ENCODE data around the gene EIF2D. TPM values are rescaled to one million over a fixed set of nuclear protein-coding genes. Genes with fewer than 3 reads are reported as not detected.

The EIF2D gene
- total RNA-seq, 2 donors from 2014 or later = 38.3 to 41.9 TPM

GRCh38 chr1:206600527-206600926 is 11.7 kb downstream of the EIF2D start:
- Mint-ChIP-seq H3K27me3 (ENCODE audit: insufficient read depth) (no peaks in the 10 kb centered on the region), H3K36me3 (ENCODE audit: low read depth) (peaks cover 52% of the 10 kb centered on the region), H3K27ac (no peak overlapping the region), H3K9me3 (no peaks in the 10 kb centered on the region), H3K4me1 (peaks cover 4% of the 10 kb centered on the region), H3K4me3 (no peak overlapping the region)
- DNase-seq = no peak
- TF ChIP-seq CTCF (conservative IDR thresholded peaks at IDR 0.05) = no peak
- H3K36me3 ChIP-seq (ENCODE audit: control insufficient read depth, insufficient read depth, low read length) = peaks cover 72% of the 10 kb centered on the region
- WGBS, 2 experiments (ENCODE audit: insufficient coverage in 1 of 2, insufficient read length in 1 of 2) = 91 to 100% methylated on average over 3 of the region's 3 CpGs
- H3K27ac ChIP-seq (ENCODE audit: low read depth, low read length) = no peak overlapping the region
- no peaks in the 10 kb centered on the region for H3K9me3 ChIP-seq (ENCODE audit: control insufficient read depth, low read length)
- no peak overlapping the region for H3K9ac ChIP-seq (ENCODE audit: extremely low read depth, low read length, poor library complexity, severe bottlenecking)
- no peaks in the 10 kb centered on the region for H3K27me3 ChIP-seq (ENCODE audit: control insufficient read depth, insufficient read depth, low read length, poor library complexity, severe bottlenecking)
- no peaks in the 10 kb centered on the region for H3K4me1 ChIP-seq (ENCODE audit: control insufficient read depth, insufficient read depth, low read length)
- H3K4me3 ChIP-seq (ENCODE audit: low read length) = no peak overlapping the region

- Histone ChIP-seq H3K4me3 (ENCODE audit: low read length) (no peak overlapping the region), H3K27ac (ENCODE audit: low read depth, low read length) (no peak overlapping the region), H3K36me3 (ENCODE audit: control insufficient read depth, insufficient read depth, low read length) (peaks cover 74% of the 10 kb centered on the region), H3K27me3 (ENCODE audit: control insufficient read depth, insufficient read depth, low read length, poor library complexity, severe bottlenecking) (no peaks in the 10 kb centered on the region), H3K9me3 (ENCODE audit: control insufficient read depth, low read length) (no peaks in the 10 kb centered on the region), H3K4me1 (ENCODE audit: control insufficient read depth, insufficient read depth, low read length) (no peaks in the 10 kb centered on the region), H3K9ac (ENCODE audit: extremely low read depth, low read length, poor library complexity, severe bottlenecking) (no peak overlapping the region)
- no peak for DNase-seq
- H3K4me3 Mint-ChIP-seq = no peak overlapping the region
- no peaks in the 10 kb centered on the region for H3K9me3 Mint-ChIP-seq
- H3K27me3 Mint-ChIP-seq (ENCODE audit: insufficient read depth) = no peaks in the 10 kb centered on the region
- H3K36me3 Mint-ChIP-seq (ENCODE audit: low read depth) = peaks cover 55% of the 10 kb centered on the region
- 100% methylated on average over 1 of the region's 1 CpG; no CpG with 5 or more reads in 1 of the 2 experiments for WGBS, 2 experiments (ENCODE audit: insufficient coverage in 1 of 2, insufficient read length in 1 of 2)
- H3K4me1 Mint-ChIP-seq = no peaks in the 10 kb centered on the region
- TF ChIP-seq CTCF (conservative IDR thresholded peaks at IDR 0.05) = no peak
- H3K27ac Mint-ChIP-seq = no peak overlapping the region
These were observed 16.0 kb downstream of the EIF2D start for GRCh38 chr1:206596319-206596666.

- Mint-ChIP-seq H3K4me1 (no peaks in the 10 kb centered on the region), H3K36me3 (ENCODE audit: low read depth) (peaks cover 51% of the 10 kb centered on the region), H3K4me3 (no peak overlapping the region), H3K9me3 (no peaks in the 10 kb centered on the region), H3K27ac (no peak overlapping the region), H3K27me3 (ENCODE audit: insufficient read depth) (no peaks in the 10 kb centered on the region)
- H3K27me3 ChIP-seq (ENCODE audit: control insufficient read depth, insufficient read depth, low read length, poor library complexity, severe bottlenecking) = no peaks in the 10 kb centered on the region
- no peak for DNase-seq
- peaks cover 75% of the 10 kb centered on the region for H3K36me3 ChIP-seq (ENCODE audit: control insufficient read depth, insufficient read depth, low read length)
- TF ChIP-seq CTCF (conservative IDR thresholded peaks at IDR 0.05) = no peak
- WGBS, 2 experiments (ENCODE audit: insufficient coverage in 1 of 2, insufficient read length in 1 of 2) = 94 to 97% methylated on average over 5 to 7 of the region's 7 CpGs
- no peak overlapping the region for H3K9ac ChIP-seq (ENCODE audit: extremely low read depth, low read length, poor library complexity, severe bottlenecking)
- no peaks in the 10 kb centered on the region for H3K4me1 ChIP-seq (ENCODE audit: control insufficient read depth, insufficient read depth, low read length)
- H3K9me3 ChIP-seq (ENCODE audit: control insufficient read depth, low read length) = no peaks in the 10 kb centered on the region
- no peak overlapping the region for H3K27ac ChIP-seq (ENCODE audit: low read depth, low read length)
- H3K4me3 ChIP-seq (ENCODE audit: low read length) = no peak overlapping the region
These were observed 16.5 kb downstream of the EIF2D start for GRCh38 chr1:206595581-206596318.
